ENCODE data around the gene TRPT1.

TRPT1 gene

GRCh38 chr11:64211181-64211872 lies 14.7 kb downstream of the TRPT1 start:
- TF ChIP-seq CEBPB (IDR thresholded peaks at IDR 0.05): no peak
- TF ChIP-seq RAD21 (IDR thresholded peaks at IDR 0.05; ENCODE audit: low read depth): no peak
- TF ChIP-seq NFIC (IDR thresholded peaks at IDR 0.05): no peak
- no peak for TF ChIP-seq ZBTB7A (IDR thresholded peaks at IDR 0.05; ENCODE audit: low read depth)
- no peak for TF ChIP-seq TCF12 (IDR thresholded peaks at IDR 0.05; ENCODE audit: low read depth)
- no peak for TF ChIP-seq YY1 (IDR thresholded peaks at IDR 0.05; ENCODE audit: low read depth)
- no peak for TF ChIP-seq FOXM1 (IDR thresholded peaks at IDR 0.05; ENCODE audit: borderline replicate concordance, low read depth)

- TF ChIP-seq REST (IDR thresholded peaks at IDR 0.05; ENCODE audit: low read depth) (no peak), USF1 (IDR thresholded peaks at IDR 0.05) (no peak), TEAD4 (IDR thresholded peaks at IDR 0.05) (no peak), EP300 (IDR thresholded peaks at IDR 0.05; ENCODE audit: borderline replicate concordance) (no peak), CREB1 (IDR thresholded peaks at IDR 0.05; ENCODE audit: low read depth) (no peak), ZBTB7A (IDR thresholded peaks at IDR 0.05; ENCODE audit: low read depth) (no peak)
Measured at GRCh38 chr11:64210301-64211020, 15.5 kb downstream of the TRPT1 start.

GRCh38 chr11:64209563-64209843 lies 16.5 kb downstream of the TRPT1 start:
- no peak for TF ChIP-seq TCF12 (IDR thresholded peaks at IDR 0.05; ENCODE audit: low read depth)

GRCh38 chr11:64208796-64209562 lies 17.0 kb downstream of the TRPT1 start:
- TF ChIP-seq CREB1 (IDR thresholded peaks at IDR 0.05; ENCODE audit: low read depth) (no peak), TAF1 (IDR thresholded peaks at IDR 0.05; ENCODE audit: low read depth) (no peak), MAX (IDR thresholded peaks at IDR 0.05) (no peak), TCF12 (IDR thresholded peaks at IDR 0.05; ENCODE audit: low read depth) (no peak), EGR1 (IDR thresholded peaks at IDR 0.05) (no peak), FOXM1 (IDR thresholded peaks at IDR 0.05; ENCODE audit: borderline replicate concordance, low read depth) (no peak), CEBPB (IDR thresholded peaks at IDR 0.05) (no peak), YY1 (IDR thresholded peaks at IDR 0.05; ENCODE audit: low read depth) (no peak)

GRCh38 chr11:64208086-64208795 lies 17.7 kb downstream of the TRPT1 start:
- TF ChIP-seq TEAD4 (IDR thresholded peaks at IDR 0.05): no peak
- TF ChIP-seq NFIC (IDR thresholded peaks at IDR 0.05): no peak
- no peak for TF ChIP-seq CEBPB (IDR thresholded peaks at IDR 0.05)
- no peak for TF ChIP-seq ZBTB7A (IDR thresholded peaks at IDR 0.05; ENCODE audit: low read depth)
- no peak for TF ChIP-seq CREB1 (IDR thresholded peaks at IDR 0.05; ENCODE audit: low read depth)
- no peak for TF ChIP-seq YY1 (IDR thresholded peaks at IDR 0.05; ENCODE audit: low read depth)
- TF ChIP-seq USF1 (IDR thresholded peaks at IDR 0.05): no peak

- TF ChIP-seq REST (IDR thresholded peaks at IDR 0.05; ENCODE audit: low read depth) (no peak), YY1 (IDR thresholded peaks at IDR 0.05; ENCODE audit: low read depth) (no peak), NFIC (IDR thresholded peaks at IDR 0.05) (no peak)
Measured at GRCh38 chr11:64207256-64208085, 18.5 kb downstream of the TRPT1 start.

Measured in Ishikawa (cell line).